GM12875 (cell line): Measurements from ENCODE around the gene RNF145.
"Not testable (repeated sequence)": the region's sequence is repeated elsewhere in the genome, so short reads cannot be mapped to it uniquely, and the experiment has no call there.

Experiments used
- H3K4me3 ChIP-seq: one replicate; pipeline ENCODE4 v1.5.1; 2011; ENCODE audit warnings: low read depth, low read length, control low read depth
- CTCF ChIP-seq: IDR thresholded peaks from 2 replicates; pipeline ENCODE4 v1.5.1; 2011; ENCODE audit warnings: low read depth, mild to moderate bottlenecking, control low read depth, inconsistent platforms, low read length, moderate library complexity, borderline replicate concordance; ENCODE audit not compliant: insufficient read depth

Gene RNF145

DNA sequence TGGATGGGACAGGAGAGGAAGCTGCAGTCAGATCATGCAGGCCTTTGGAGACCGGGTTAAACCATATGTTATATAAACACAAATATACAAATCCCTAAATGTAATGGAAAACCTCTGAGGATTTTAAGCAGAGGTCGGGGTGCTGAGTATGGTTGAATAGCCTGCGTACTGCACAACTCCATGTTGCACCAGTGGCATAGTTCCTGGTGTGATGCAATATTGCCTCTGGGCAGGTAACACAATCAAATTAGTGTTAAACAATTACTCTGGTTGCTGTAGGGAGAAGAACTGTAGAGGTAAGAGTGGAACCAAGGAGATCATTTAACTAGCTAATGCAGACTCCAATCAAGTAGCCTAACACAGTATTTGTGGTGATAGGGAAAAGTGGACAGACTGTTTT, 21.3 kb upstream of the RNF145 start:
- no peak for TF ChIP-seq CTCF
- no peak overlapping the region for H3K4me3 ChIP-seq

DNA sequence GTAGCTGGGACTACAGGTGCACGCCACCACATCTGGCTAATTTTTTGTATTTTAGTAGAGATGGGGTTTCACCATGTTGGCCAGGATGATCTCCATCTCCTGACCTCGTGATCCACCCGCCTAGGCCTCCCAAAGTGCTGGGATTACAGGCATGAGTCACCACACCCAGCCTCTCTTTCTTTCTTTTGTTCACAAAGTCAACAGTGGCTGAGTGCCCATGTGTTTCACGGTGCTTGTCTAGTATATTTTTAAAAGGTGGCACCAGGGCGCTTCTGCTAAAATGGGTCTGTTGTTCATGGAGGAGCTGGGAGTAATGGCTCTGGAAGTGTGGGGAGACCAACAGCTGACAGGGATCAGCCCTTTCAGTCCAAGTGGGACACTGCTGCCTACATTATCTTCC, 18.7 kb upstream of the RNF145 start:
- H3K4me3 ChIP-seq: not testable (repeated sequence)

- no peak overlapping the region for H3K4me3 ChIP-seq
- TF ChIP-seq CTCF: no peak
Measured at GRCh38 chr5:159227452-159227851, 18.1 kb upstream of the RNF145 start.

- H3K4me3 ChIP-seq: no peak overlapping the region
- no peak for TF ChIP-seq CTCF
Measured at GRCh38 chr5:159226451-159226850, 17.1 kb upstream of the RNF145 start.

DNA sequence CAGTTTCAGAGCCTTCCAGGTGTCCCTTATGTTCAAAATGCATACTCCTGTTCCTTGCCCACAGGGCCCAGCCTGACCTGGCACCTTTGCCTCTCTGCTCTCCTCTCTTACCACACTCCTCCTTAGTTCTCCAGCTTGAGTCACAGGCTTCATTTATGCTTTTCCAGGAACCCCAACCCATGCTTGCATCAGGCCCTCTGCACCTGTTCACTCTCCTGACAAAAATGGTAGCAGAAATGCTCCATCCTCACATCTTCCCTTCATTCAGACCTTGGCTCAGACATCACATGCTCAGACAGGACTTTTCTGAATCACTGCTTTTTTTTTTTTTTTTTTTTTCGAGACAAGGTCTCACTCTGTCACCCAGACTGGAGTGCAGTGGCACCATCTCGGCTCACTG, 15.1 kb upstream of the RNF145 start:
- TF ChIP-seq CTCF: no peak
- no peak overlapping the region for H3K4me3 ChIP-seq

DNA sequence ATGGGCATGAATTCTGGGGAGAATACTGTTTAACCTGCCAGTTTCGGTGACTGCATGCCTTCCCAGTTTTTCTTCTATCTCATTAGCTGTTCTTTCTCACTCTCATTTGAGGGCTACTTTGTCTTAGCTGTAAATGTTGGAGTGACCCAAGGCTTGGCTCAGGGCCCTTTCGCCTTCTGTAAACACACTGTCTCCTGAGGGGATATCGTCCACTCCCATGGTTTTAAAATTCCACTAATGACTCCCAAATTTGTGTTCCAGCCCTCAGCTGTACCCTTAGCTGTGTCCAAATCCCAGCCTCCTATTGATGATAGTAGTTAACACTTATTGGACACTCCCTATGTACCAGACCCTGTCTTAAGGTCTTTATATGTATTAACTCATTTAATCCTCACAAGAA, 14.1 kb upstream of the RNF145 start:
- no peak for TF ChIP-seq CTCF
- H3K4me3 ChIP-seq: no peak overlapping the region

DNA sequence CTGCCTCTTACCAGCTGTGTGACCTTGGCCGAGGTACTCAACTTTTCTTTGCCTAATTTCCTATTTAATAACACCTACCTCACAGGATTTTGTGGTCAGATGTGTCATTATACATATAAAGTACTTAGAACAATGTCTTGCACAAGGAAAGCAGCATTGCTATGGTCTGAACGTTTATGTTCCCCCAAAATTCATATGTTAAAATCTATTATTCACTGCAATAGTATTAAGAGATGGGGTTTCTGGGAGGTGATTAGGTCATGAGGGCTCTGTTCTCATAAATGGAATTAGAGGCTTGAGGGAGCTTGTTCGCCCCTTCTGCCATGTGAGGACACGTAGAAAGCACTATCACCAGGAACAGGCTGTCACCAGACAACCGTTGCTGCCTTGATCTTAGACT, 10.9 kb upstream of the RNF145 start:
- H3K4me3 ChIP-seq: no peak overlapping the region
- no peak for TF ChIP-seq CTCF

DNA sequence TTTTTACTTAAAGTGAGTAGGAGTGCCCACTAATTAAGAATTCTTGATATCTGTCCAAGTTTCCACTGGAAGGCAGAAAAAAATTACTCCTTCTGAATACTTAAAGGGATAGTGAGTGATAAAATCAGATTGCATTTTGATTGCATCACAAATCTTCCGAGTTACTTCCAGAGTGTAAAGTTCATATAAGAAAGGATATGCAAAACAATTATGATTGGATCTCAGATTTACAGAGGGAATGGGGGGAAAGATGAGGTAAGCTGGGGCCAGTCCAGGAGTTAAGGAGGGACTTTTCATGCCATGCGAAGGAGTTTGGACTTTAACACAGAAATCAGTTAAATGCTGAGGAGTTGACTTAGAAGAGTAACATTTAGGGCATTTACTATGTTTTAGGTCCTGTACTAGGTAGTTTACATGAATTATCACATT, 9.3 kb upstream of the RNF145 start:
- TF ChIP-seq CTCF: no peak
- no peak overlapping the region for H3K4me3 ChIP-seq
